Stimulated activated CD8-positive, alpha-beta memory T cell treated with anti-CD3 and anti-CD28 coated beads, Interleukin-7, amount 100 ng/mL, for 24 hours (primary cell): Measurements from ENCODE around the gene PLAAT3.
"Not testable (repeated sequence)": the region's sequence is repeated elsewhere in the genome, so short reads cannot be mapped to it uniquely, and the experiment has no call there.

Experiments
- DNase-seq: peaks from one replicate; pipeline ENCODE4 v3.0.0-alpha.2; 2020; ENCODE audit warnings: low read depth

Gene PLAAT3

GRCh38 chr11:63567044-63567840 lies 47.0 kb downstream of the PLAAT3 start:
- DNase-seq, result no peak

- no peak for DNase-seq
Measured at GRCh38 chr11:63564784-63565350, 49.4 kb downstream of the PLAAT3 start.

DNA sequence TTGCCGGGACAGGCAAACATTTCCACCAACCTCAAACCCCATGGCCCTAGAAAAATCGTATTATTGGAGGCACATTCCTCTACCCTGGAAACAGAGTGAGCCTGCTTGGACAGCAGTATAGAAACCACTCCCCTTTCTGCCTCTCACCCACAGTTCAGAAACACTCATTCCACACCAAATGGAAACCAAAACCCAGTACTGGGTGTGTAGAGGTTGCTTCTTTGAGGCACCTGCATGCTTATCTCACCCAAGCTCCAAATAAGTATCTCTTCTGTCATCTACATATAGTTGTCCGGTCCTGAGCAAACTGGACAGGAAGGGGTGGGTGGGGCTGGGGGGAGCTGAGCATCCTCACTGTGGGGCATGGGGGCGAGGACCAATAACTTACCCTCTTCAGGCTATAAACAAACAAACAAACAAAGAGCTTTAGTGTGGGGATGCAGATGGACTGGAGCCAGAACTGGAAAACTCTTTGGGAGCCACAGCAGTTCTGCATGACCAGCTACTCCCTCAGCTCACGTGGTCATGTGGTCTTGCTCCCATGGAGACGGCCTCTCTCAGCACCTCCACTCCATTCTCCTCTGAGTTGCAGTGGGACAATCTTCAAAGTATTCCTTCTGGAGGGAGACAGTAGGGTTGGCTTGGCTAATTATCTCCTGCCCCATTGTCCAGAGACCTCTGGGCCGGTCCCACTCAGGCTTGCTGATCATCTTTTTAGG lies 50.0 kb downstream of the PLAAT3 start:
- DNase-seq, result no peak

DNA sequence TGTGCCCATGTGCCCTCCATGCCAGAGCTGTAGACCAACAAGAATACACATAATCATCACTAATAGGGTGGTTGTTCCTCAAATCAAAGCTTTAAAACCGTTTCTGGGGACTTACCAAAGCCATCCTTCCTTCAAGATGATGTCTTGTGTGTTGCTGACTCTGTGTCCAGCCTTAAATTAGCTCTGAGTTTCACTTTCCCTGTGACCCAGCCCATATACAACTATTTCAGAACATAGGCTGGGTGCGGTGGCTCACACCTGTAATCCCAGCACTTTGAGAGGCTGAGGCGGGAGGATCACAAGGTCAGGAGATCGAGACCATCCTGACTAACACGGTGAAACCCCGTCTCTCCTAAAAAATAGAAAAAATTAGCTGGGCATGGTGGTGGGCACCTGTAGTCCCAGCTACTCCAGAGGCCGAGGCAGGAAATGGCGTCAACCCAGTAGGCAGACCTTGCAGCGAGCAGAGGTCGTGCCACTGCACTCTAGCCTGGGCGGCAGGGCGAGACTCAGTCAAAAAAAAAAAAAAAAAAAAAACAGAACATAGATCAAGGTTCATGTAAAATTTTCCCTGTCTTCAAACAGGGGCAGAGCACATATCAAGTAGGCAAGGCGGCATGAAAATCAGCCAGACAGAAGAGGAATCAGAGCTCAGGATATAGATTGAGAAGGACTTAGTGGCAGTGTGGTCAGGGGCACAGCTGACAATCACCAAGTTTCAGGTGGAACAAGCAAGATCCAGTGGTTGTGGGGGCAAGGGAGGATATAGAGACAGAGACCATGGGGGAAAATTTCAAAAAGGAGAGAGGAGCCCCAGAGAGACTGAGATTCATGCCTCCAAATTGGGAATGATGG lies 50.8 kb downstream of the PLAAT3 start, which contains the start of gene PLAAT2:
Gene PLAAT2, minus strand, starts transcription at position 179 of the 855 bp plus-strand sequence. Its CDS starts 55 bp downstream, at position 124.
- no peak for DNase-seq

DNA sequence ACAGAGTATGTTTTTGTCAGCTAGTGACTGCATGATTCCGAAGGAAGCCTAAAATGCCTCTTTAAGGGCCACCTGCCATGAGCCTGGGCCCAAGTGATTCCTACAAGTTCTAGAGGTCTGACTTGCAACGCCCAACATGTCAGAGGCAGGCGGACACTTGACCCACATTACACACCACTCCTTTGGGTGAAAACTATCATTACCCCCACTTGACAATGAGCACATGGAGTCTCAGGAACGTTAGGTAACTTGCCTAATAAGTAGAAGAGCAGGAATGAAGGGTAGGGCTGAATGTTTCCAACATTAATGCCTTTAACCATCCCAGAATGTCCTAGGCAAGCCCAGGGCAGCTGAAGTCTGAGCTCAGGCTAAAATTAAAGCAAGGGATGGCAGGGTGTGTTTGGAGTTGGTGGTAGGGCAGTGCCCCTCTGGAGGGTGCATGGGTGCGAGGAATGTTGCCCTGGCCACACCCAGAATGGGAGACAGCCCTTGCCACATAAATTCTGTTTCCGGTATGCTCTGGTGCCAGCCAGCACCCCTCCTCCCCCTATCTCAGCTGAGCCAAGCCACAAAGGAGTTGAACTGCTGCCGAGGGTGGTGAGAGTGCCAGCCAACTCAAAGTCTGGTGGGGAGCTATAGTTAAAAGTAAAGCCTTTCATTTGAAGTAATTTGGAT lies 53.6 kb downstream of the PLAAT3 start:
- no peak for DNase-seq

DNA sequence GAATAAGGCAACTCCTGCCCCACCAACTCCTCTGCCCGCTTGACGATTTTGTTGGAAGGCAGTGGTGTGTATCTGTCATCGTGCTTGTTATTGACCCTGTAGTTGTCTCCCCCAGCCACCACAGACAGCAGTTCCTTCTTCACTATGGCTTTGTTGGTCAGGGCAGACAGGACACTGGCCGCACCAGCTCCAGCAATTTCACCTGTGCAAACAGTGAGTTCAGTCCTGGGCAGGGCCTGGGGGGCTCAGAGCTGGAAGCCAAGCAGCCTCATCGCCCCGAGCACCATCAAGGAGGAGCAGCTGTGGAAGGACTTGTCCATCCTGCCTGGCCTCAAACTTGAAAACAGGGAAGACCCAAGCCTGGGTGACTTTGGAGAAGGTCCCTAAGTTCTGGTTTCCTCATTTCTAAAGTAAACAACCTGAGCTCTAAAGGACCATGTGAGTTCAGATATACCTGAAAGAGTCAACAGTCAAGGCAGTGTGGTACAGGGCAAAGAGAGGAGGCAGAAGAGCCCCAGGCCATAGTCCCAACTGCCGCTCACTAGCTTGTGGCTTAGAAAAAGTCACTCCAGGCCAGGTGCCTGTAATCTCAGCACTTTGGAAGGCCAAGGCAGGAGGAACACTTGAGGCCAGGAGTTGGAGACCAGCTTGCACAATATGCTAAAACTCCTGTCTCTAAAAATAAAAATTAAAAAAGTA lies 55.6 kb downstream of the PLAAT3 start:
- DNase-seq, result no peak

DNA sequence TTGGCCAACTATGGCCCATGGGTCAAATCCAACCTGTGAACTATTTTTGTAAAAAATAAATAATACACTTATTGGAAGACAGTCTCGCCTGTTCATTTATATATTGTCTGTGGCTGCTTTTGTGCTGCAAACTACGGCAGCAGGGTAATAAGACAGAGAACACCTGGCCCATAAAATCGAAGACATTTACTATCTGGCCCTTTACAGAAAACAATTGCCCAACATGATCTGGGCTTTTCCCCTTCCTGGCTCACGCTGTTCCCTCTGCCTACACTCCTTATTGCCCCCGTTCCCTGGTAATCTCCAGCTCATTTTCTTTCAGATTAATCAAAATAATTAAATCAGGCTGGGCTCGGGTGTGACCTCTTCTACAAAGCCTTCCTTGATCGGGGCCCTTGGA lies 56.7 kb downstream of the PLAAT3 start:
- DNase-seq, result no peak

DNA sequence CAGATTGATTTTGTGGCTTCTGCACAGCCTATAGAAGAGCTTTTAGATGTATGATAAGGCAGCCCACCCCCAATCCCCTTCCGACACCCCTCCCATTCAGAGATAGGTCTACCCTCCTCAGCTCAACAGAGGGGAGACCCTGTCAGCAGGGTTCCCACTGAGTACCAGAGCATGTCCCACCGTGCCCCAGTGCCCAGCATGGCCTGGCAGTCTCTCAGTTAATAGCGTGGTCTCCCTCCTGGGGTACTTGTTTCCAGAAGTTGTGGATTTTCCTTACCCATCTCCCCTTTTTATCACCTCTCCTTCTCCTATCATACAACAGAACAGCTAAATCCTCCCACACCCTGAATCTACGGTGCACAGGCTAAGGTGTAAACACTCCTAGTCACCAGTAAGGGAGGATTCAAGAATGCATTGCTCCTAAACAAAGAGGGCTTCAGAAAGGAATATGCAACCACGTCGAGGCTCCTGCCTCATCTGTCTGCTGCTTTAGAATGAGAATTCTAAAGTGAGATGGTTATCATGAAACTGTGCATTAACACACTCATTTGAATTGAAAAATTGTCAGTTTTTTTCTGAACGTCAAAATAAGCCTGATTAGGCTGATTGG lies 57.7 kb downstream of the PLAAT3 start:
- DNase-seq, result no peak

DNA sequence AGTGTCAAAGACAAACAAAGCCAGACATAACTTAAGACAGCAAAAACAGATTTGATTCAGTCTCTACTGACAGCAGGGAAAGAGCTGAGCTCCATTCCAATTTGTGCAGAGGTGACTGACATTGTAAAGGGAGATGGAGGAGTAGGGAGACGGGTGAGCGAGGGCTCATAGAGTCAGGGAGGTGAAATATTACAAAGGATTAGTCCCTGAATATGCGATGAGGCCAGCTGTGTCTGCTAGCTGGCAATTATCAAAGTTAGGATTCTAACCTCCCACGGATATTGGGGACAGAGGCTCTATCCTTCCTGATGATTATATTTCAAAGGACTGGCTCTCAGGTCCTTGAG lies 59.4 kb downstream of the PLAAT3 start:
- no peak for DNase-seq

GRCh38 chr11:63553759-63554158 lies 60.5 kb downstream of the PLAAT3 start:
- no peak for DNase-seq

DNA sequence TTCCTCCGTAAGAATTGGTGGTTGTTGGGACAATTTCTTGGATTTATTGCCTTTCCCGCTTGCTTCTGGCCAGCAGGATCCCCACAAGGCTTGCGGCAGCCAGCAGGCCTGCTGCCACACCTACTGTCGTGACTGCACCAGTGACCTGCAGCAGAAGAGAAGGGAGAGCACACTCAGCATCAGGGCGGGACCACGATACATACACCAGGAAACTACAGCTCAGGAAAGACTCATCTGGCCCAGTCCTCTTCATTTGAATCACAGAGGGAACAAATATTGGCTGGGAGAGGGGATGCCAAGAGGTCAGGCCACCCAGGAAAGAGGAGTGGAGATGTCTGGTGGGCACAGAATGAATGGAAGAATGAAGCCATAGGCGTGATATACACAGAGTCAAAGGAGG lies 61.3 kb downstream of the PLAAT3 start:
- no peak for DNase-seq

DNA sequence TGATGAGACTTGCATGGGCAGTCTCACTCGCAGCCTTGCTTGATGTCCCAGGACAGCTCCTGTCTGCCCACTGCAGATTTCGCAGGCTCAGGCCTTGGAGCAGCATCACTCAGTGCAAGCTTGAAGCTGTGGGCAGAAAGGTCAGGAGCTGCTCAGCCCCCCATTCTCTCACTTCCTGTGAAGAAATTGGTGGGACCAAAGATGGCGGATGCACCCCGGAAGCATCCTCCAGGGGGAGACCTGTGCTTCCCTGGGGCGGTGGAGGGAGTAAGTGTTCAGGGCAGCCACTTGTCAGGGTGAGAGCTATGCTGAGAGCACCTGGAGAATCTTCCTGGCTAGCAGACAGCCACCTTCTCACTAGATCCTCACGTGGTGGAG lies 62.4 kb downstream of the PLAAT3 start:
- DNase-seq, result no peak

DNA sequence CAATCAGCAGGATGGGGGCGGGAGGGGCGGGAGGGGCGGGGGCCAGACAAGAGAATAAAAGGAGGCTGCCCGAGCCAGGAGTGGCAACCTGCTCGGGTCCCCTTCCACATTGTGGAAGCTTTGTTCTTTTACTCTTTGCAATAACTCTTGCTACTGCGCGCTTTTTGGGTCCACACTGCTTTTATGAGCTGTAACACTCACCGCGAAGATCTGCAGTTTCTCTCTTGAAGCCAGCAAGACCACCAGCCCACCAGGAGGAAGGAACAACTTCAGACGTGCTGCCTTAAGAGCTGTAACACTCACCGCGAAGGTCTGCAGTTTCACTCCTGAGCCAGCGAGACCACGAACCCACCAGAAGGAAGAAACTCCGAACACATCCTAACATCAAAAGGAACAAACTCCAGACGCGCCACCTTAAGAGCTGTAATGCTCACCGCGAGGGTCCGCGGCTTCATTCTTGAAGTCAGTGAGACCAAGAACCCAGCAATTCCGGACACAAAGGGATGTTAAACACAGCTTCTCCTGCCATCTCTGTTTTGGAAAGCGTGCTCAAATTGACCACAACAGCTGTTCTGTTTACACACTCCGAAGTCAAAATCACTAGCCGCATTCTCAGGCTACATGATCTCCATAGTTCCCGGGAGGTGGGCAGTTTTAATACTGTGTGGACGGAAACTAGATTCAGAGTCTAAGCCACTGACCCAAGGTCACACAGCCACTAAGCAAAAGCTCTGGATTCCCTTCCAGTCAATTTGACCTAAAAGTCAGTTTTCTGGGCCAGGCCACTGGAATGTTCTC lies 62.9 kb downstream of the PLAAT3 start:
- no peak for DNase-seq

- DNase-seq, result not testable (repeated sequence)
Measured at GRCh38 chr11:63550156-63550700, 64.0 kb downstream of the PLAAT3 start.

GRCh38 chr11:63549411-63549810 lies 64.8 kb downstream of the PLAAT3 start:
- no peak for DNase-seq

- no peak for DNase-seq
Measured at GRCh38 chr11:63548178-63548577, 66.1 kb downstream of the PLAAT3 start.

DNA sequence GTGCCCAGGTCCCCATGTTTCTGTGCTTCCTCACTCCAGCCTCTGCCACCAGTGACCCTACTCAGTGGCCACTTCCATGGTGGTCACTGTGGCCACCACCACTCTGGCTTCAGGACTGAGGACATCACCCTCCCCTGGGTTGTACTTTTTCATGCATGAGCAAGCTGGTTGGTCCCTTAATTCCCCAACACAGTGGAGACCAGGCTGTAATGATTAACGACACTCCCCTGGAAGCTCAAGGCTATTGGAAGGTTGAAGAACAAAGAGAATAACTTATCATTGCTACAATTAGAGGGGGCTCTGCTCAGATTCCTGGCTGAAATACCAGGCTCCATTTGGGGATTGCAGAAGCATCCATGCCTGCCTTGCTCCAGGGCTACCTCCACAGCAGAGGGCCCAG lies 67.2 kb downstream of the PLAAT3 start:
- no peak for DNase-seq

DNA sequence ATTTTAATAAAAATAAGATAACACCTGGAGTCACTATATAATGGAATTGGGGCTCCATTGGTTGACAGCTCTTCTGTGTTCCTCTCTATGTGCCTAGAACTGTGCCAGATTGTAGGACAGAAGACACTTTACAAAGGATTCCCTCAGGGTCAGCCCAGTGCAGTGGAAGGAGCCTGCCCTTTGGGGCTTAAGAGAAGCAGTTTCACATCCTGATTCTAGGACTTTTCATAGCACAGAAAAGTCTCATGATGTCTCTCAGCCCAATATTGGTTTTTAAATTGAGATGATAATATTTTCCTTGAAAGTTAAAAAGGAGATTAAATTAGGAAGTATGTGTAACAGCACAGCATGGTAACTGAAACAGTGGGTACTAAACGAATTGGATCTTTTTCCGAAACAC lies 70.5 kb downstream of the PLAAT3 start:
- DNase-seq, result no peak

GRCh38 chr11:63542506-63542905 lies 71.7 kb downstream of the PLAAT3 start:
- not testable (repeated sequence) for DNase-seq
